Activated T-helper 17 cell treated with anti-CD3 and anti-CD28 coated beads, Interleukin-2, amount 50 U/mL, for 72 hours (primary cell): Measurements from ENCODE around the gene TMEM255B. TPM values are rescaled to one million over a fixed set of nuclear protein-coding genes. Genes with fewer than 3 reads are reported as not detected.
A peak's percentile ranks its signal among the peaks of the same experiment; 100 is the strongest.
"Not testable (repeated sequence)": the region's sequence is repeated elsewhere in the genome, so short reads cannot be mapped to it uniquely, and the experiment has no call there.

Source experiments
- ATAC-seq: fragments of 150-1000 bp; cut with Tn5 transposase; replicated peaks from 2 replicates; pipeline ENCODE4 v1.10.0; 2021; ENCODE audit warnings: mild to moderate bottlenecking, moderate library complexity
- H3K27ac Mint-ChIP-seq: one replicate; pipeline ENCODE4 v1.8.0; 2022; ENCODE audit warnings: mixed read lengths
- H3K27me3 Mint-ChIP-seq: one replicate; pipeline ENCODE4 v1.8.0; 2022; ENCODE audit warnings: mixed read lengths
- H3K36me3 Mint-ChIP-seq: one replicate; pipeline ENCODE4 v1.8.0; 2022; ENCODE audit warnings: low read depth, mild to moderate bottlenecking, mixed read lengths
- H3K4me1 Mint-ChIP-seq: one replicate; pipeline ENCODE4 v1.8.0; 2022; ENCODE audit warnings: mixed read lengths
- H3K4me3 Mint-ChIP-seq: one replicate; pipeline ENCODE4 v1.8.0; 2022; ENCODE audit warnings: mild to moderate bottlenecking, mixed read lengths
- H3K9me3 Mint-ChIP-seq: one replicate; pipeline ENCODE4 v1.8.0; 2022; ENCODE audit warnings: mixed read lengths
- total RNA-seq, 2 donors: library from RNA; stranded (reverse); gene quantifications; one replicate each; pipeline ENCODE4 v1.2.3, GENCODE V29; 2022

Gene TMEM255B
- 1 to 10 TPM; 2.0 TPM for total RNA-seq

DNA sequence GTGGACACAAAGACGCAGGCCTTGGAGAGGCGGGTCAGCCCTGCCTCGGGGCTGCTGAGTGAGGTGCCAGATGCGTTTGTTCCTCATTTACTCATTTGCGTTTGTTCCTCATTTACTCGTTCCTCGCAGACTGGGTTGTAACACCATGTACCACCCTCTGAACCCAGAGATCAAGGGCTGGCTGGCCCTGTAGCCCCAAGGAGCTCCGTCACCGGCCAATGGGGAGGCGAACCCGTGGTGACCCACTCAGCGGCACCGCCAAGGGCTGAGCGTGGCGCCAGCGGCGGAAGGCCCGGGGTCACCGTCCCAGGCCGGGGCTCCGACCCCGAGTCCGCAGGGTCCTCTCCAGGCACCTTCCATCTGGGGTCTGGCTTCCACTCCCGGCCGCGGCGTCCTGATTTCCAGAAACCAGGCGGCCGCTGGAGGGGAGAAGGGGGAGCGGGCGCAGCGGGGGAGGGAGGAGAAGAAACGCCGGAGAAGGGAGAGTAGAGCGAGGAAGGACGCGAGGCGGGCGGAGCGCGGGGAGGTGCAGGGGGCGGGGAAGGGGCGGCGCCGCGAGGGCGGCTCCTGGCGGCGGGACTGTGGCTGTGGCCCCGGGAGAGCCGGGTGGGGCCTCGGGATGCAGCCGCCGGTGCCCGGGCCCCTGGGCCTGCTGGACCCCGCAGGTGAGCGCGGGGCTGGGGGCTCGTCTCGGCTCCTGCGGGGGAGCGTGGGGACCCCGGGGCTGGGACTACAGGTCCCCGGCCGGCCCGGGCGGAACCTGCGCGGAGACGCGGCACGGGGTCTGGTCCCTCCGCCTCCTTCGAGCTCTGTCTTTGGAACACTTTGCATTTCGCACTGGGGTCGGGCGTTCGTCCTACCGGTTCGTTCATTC is at the start of gene TMEM255B:
TSS of gene TMEM255B (plus strand) at position 576 of the 874 bp plus-strand sequence. CDS start at position 620, 44 bp downstream.
- H3K36me3 Mint-ChIP-seq, result no peaks in the 10 kb centered on the region
- peak within 1 kb of the TSS; percentile 98 for H3K4me3 Mint-ChIP-seq
- H3K4me1 Mint-ChIP-seq, result peaks cover 17% of the 10 kb centered on the region
- ATAC-seq, result peak; percentile 98
- H3K27me3 Mint-ChIP-seq, result peaks cover 41% of the 10 kb centered on the region
- peak within 1 kb of the TSS; percentile 19 for H3K27ac Mint-ChIP-seq
- no peaks in the 10 kb centered on the region for H3K9me3 Mint-ChIP-seq

DNA sequence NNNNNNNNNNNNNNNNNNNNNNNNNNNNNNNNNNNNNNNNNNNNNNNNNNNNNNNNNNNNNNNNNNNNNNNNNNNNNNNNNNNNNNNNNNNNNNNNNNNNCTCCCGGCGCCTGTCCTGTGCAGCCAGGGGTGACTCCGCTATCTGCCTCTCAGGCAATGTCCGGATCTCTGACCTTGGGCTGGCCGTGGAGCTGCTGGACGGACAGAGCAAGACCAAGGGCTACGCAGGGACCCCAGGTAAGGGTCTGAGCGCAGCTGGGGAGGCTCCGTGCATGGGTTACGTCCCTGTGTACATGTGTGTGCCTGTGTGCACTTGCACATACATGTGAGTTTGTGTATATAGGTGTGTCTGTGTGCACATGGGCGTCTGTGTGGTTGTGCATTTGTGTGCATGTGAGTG is 36.1 kb upstream of the TMEM255B start:
- Mint-ChIP-seq H3K4me1 (no peaks in the 10 kb centered on the region), H3K27ac (no peak overlapping the region), H3K27me3 (no peaks in the 10 kb centered on the region), H3K4me3 (no peak overlapping the region), H3K9me3 (no peaks in the 10 kb centered on the region), H3K36me3 (peaks cover 5% of the 10 kb centered on the region)
- ATAC-seq, result no peak

DNA sequence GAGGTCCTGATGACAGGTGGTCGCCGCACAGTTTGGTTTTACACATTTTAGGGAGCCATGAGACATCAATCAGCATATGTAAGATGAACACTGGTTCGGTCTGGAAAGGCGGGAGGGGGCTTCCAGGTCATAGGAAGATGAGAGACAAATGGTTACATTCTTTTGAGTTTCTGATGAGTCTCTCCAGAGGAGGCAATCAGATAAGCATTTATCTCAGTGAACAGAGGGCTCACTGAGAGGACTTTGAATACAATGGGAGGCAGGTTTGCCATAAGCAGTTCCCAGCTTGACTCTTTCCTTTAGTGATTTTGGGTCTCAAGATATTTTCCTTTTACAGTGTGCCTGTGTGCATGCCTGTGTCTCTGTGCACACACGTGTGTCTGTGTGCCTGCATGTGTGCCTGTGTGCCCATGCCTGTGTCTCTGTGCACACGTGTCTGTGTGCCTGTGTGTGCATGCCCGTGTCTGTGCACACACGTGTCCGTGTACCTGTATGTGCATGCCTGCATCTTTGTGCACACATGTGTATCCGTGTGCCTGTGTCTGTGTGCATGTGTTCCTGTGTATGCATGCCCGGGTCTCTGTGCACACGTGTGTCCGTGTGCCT is 35.5 kb upstream of the TMEM255B start:
- no peak overlapping the region for H3K27ac Mint-ChIP-seq
- no peak overlapping the region for H3K4me3 Mint-ChIP-seq
- H3K27me3 Mint-ChIP-seq, result no peaks in the 10 kb centered on the region
- no peaks in the 10 kb centered on the region for H3K9me3 Mint-ChIP-seq
- no peak for ATAC-seq
- no peaks in the 10 kb centered on the region for H3K4me1 Mint-ChIP-seq
- H3K36me3 Mint-ChIP-seq, result peaks cover 5% of the 10 kb centered on the region

DNA sequence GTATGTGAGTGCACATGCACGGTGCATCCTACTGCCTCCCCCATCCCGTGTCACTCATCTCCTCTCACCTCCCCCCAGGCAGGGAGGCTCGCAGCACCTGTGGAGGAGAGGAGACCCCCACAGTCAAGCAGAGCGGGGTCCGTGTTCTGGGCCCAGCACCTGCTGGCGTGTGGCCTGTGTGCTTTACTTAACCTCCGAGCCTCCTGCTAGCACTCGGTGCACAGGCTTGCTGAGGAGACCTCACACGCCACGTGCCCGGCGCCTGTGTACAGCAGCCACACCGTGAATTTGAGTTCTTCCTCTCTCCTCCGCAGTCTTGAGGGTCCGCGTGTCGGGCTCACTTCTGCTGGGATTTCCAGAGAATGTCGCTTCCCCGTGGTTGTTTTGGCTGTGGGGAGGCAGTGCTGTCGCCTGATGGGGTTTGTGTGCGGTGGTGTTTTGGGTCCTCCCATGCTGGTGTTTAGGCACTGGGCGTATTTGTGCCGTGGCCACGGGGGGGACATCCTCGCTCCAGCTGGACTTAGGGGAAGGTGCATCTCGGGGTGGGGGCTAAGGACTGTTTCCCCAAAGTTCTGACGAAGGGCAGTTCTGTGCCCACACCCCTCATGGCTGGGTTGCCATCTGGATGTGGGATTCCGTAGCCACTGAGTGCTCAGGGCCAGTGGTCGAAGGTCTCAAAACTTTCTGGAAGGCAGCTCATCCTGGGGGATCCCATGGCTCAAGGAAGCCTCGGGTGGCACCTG is 34.8 kb upstream of the TMEM255B start:
- peaks cover 5% of the 10 kb centered on the region for H3K36me3 Mint-ChIP-seq
- H3K27me3 Mint-ChIP-seq, result no peaks in the 10 kb centered on the region
- H3K27ac Mint-ChIP-seq, result peak overlapping the region; percentile 82
- ATAC-seq, result no peak
- peak overlapping the region; percentile 69 for H3K4me3 Mint-ChIP-seq
- H3K4me1 Mint-ChIP-seq, result no peaks in the 10 kb centered on the region
- no peaks in the 10 kb centered on the region for H3K9me3 Mint-ChIP-seq

DNA sequence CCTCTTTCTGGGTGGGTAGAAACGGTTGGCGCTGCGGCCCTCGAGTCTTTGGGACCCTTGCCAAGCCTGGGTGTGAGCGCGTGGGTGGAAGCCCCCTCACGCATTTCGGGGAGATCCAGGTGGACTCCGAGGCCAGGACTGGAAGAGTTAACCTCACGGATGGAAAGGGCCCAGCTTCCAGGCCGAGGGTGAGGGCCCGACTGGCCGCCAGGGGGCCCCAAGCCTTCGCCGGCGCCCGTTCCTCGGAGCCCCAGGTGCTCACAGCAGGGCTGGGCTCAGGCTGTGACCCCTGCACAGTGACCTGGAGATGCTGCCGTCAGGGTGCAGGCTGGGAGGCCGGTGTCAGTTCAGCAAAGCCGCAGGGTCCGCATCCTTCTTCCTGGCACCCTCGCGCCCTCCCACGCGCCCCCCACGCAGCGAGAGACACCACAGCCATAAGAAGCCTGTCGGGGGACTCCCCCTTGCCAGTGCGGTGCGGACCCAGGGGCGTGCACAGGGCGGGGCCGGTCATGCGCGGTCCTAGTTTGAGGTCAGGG is 34.2 kb upstream of the TMEM255B start:
- Mint-ChIP-seq H3K36me3 (peaks cover 5% of the 10 kb centered on the region), H3K4me3 (peak overlapping the region; percentile 69), H3K4me1 (no peaks in the 10 kb centered on the region), H3K27ac (peak overlapping the region; percentile 82), H3K27me3 (no peaks in the 10 kb centered on the region), H3K9me3 (no peaks in the 10 kb centered on the region)
- peak; percentile 96 for ATAC-seq

DNA sequence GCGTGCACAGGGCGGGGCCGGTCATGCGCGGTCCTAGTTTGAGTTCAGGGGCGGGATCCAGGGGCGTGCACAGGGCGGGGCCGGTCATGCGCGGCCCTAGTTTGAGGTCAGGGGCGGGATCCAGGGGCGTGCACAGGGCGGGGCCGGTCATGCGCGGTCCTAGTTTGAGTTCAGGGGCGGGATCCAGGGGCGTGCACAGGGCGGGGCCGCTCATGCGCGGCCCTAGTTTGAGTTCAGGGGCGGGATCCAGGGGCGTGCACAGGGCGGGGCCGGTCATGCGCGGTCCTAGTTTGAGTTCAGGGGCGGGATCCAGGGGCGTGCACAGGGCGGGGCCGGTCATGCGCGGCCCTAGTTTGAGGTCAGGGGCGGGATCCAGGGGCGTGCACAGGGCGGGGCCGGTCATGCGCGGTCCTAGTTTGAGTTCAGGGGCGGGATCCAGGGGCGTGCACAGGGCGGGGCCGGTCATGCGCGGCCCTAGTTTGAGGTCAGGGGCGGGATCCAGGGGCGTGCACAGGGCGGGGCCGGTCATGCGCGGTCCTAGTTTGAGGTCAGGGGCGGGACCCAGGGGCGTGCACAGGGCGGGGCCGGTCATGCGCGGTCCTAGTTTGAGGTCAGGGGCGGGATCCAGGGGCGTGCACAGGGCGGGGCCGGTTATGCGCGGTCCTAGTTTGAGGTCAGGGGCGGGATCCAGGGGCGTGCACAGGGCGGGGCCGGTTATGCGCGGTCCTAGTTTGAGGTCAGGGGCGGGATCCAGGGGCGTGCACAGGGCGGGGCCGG is 33.5 kb upstream of the TMEM255B start:
- not testable (repeated sequence) for H3K9me3 Mint-ChIP-seq, H3K36me3 Mint-ChIP-seq, H3K4me1 Mint-ChIP-seq, ATAC-seq, H3K27me3 Mint-ChIP-seq
- H3K4me3 Mint-ChIP-seq, result peak overlapping the region; percentile 69
- peak overlapping the region; percentile 82 for H3K27ac Mint-ChIP-seq

DNA sequence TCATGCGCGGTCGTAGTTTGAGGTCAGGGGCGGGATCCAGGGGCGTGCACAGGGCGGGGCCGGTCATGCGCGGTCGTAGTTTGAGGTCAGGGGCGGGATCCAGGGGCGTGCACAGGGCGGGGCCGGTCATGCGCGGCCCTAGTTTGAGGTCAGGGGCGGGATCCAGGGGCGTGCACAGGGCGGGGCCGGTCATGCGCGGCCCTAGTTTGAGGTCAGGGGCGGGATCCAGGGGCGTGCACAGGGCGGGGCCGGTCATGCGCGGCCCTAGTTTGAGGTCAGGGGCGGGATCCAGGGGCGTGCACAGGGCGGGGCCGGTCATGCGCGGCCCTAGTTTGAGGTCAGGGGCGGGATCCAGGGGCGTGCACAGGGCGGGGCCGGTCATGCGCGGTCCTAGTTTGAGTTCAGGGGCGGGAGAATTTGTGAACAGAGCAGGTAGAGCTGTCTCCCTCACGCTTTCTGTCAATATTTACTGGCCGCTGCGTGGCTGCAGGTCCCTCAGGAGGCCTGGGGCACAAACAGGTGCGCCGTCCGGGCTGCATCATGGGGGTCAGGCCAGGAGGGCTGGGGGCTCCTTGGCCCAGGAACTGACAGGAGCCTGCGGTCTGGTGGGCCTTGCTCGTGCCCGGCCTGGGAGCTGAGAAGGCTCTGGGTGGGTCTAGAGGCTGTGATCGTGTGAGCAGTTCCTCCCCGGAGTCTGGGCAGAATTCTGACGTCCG is 32.8 kb upstream of the TMEM255B start:
- H3K4me3 Mint-ChIP-seq, result peak overlapping the region; percentile 44
- H3K27me3 Mint-ChIP-seq, H3K4me1 Mint-ChIP-seq, H3K27ac Mint-ChIP-seq, H3K36me3 Mint-ChIP-seq, H3K9me3 Mint-ChIP-seq, ATAC-seq: not testable (repeated sequence)

DNA sequence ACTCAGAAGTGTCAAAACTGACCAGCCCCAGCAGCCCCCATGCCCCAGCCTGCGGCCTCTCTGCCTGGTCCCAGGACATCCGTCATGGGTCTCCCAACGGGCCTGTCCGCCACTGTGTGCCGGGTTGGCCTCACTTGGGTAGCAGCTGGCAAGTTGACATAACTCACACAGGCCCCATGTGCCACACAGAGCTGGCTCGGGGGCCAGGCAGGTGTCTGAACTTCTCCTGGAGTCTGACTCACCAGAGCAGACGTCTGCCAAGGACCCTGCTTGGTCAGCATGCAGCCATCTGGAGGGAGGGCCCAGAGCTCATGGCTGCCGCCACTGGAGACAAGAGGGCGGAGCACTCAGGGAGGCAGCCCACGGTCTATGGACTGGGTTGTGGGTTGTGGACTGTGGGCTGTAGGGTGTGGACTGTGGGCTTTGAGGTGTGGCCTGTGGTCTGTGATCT is 32.0 kb upstream of the TMEM255B start:
- Mint-ChIP-seq H3K36me3 (peaks cover 5% of the 10 kb centered on the region), H3K27me3 (no peaks in the 10 kb centered on the region), H3K9me3 (no peaks in the 10 kb centered on the region), H3K4me1 (no peaks in the 10 kb centered on the region), H3K4me3 (no peak overlapping the region), H3K27ac (no peak overlapping the region)
- no peak for ATAC-seq

DNA sequence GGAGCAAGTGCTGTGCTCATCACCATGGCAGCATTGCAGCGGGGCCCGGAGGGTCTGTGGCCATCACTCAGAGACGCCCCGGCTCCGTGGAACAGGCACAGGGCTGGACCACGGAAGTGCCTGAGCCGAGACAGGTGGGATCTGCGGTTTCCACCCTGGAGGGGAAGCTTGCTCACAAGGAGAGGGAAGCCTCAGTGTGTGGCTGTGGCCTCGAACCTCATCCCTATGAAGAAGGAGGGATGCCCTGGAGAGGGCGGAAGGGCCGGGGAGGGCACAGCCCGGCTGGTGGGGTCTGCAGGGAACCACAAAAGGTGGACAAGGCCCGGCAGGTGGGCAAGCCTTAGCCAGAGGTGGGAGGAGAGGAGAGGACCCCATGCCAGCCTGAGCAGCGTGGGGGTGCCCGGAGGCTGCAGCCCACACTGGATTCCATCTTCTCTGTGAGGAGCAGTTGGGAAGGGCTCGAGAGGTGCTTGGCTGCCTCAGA is 30.4 kb upstream of the TMEM255B start:
- Mint-ChIP-seq H3K9me3 (no peaks in the 10 kb centered on the region), H3K27me3 (no peaks in the 10 kb centered on the region), H3K4me1 (no peaks in the 10 kb centered on the region), H3K27ac (no peak overlapping the region), H3K36me3 (peaks cover 5% of the 10 kb centered on the region), H3K4me3 (no peak overlapping the region)
- no peak for ATAC-seq

DNA sequence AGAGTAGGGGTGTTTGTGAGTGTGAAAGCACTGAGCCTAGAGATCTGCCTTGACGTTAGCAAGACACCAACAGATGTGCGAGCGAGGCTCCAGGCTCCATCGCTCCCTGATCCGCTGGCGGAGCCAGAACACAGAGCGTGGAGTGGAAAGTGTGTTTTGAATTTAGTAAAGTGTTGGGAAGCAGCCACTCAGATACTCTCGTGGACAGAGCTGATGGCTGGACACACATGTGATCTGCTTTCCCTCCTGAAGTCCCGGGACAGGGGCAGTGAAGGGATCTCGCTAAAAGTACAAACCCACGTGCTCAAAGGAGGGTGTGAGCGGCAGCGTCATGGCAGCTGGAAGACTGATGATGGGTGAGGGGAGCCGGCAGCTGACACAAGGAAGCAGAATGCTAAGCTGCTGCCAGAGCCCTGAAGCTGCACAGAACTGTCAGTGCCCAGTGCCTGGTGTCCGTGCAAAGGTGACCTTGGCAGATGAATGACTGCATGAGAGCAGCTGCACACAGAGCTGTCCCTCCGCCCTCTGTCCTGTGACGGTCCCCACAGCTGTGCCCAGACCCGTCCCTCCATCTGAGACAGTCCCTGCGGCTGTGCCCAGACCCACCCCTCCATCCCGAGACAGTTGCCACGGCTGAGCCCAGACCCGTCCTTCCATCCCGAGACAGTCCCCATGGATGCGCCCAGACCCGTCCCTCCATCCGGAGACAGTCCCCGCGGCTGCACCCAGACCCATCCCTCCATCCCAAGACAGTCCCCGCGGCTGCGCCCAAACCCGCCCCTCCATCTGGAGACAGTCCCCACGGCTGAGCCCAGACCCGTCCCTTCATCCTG is 29.6 kb upstream of the TMEM255B start:
- Mint-ChIP-seq H3K4me1 (no peaks in the 10 kb centered on the region), H3K36me3 (peaks cover 5% of the 10 kb centered on the region), H3K27me3 (no peaks in the 10 kb centered on the region), H3K9me3 (no peaks in the 10 kb centered on the region), H3K4me3 (no peak overlapping the region), H3K27ac (no peak overlapping the region)
- no peak for ATAC-seq

DNA sequence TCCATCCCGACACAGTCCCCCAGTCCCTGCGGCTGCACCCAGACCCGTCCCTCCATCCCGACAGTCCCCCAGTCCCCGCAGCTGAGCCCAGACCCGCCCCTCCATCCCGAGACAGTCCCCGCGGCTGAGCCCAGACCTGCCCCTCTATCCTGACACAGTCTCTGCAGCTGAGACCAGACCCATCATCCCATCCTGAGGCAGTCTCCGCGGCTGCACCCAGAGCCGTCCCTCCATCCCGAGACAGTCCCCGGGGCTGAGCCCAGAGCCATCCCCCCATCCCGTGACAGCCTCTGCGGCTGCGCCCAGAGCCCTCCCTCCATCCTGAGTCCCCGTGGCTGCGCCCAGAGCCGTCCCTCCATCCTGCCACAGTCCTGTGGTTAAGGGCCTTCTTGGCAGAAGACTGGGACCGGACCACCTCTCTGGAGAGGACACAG is 28.8 kb upstream of the TMEM255B start:
- Mint-ChIP-seq H3K27ac (no peak overlapping the region), H3K9me3 (no peaks in the 10 kb centered on the region), H3K36me3 (no peaks in the 10 kb centered on the region), H3K4me1 (no peaks in the 10 kb centered on the region), H3K4me3 (no peak overlapping the region), H3K27me3 (no peaks in the 10 kb centered on the region)
- no peak for ATAC-seq

DNA sequence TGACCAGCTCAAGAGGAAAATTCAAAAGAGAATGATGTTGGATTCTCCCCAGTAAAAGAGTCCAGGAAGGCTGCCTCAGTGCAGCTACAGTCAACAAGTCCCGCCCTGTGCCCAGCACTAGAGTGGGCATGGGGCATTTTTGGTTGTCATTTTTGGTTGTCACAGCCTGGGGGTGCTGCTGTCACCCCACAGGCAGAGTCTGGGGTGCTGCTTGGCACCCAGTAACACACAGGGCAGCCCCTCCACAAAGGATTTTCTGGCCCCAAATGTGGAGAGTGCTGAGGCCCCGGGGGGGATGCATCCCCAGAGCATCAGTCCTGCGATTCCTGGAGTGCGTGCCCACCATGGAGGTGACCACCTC is 28.2 kb upstream of the TMEM255B start:
- Mint-ChIP-seq H3K4me1 (no peaks in the 10 kb centered on the region), H3K27ac (no peak overlapping the region), H3K36me3 (no peaks in the 10 kb centered on the region), H3K9me3 (no peaks in the 10 kb centered on the region), H3K27me3 (no peaks in the 10 kb centered on the region), H3K4me3 (no peak overlapping the region)
- ATAC-seq, result no peak
